HEK293 (cell line): ENCODE measurements around the gene XPNPEP2.

Experiments
- CTCF ChIA-PET: fragments of 350-600 bp; formaldehyde crosslinking; extraction: SDS; loops from one replicate; lab custom pipeline; 2021; ENCODE audit warnings: antibody characterized with exemption; lab: Yijun Ruan, JAX
- POLR2A ChIA-PET: fragments of 300-600 bp; formaldehyde crosslinking; extraction: SDS; loops from one replicate; lab custom pipeline; 2020; ENCODE audit warnings: antibody characterized with exemption, inconsistent platforms; lab: Yijun Ruan, JAX
- H3K27ac ChIP-seq: fragments of 200-500 bp; sonication (Bioruptor generic); 2 replicates; pipeline ENCODE4 v1.5.1; 2014; ENCODE audit warnings: low read depth, low read length, control low read depth, inconsistent platforms; ENCODE audit errors: extremely low read depth
- H3K36me3 ChIP-seq, 2 experiments: fragments of 200-500 bp in 1 of 2; sonication (Bioruptor generic) in 1 of 2; 1 replicate in 1 of 2; 2 replicates in 1 of 2; pipeline ENCODE4 v1.5.1; 2014 to 2017; ENCODE audit warnings: inconsistent platforms in 2 of 2, low read length in 2 of 2; ENCODE audit not compliant: control insufficient read depth in 2 of 2, insufficient read depth in 1 of 2
- H3K4me1 ChIP-seq: fragments of 200-500 bp; sonication (Bioruptor generic); 2 replicates; pipeline ENCODE4 v1.5.1; 2014; ENCODE audit warnings: mild to moderate bottlenecking, low read length, inconsistent platforms; ENCODE audit not compliant: control insufficient read depth, insufficient read depth
- H3K4me3 ChIP-seq: 2 replicates; pipeline ENCODE4 v1.5.1; 2011; ENCODE audit warnings: low read depth, mild to moderate bottlenecking, control low read depth, low read length, moderate library complexity
- H3K9me3 ChIP-seq: fragments of 200-500 bp; sonication (Bioruptor generic); 2 replicates; pipeline ENCODE4 v1.5.1; 2014; ENCODE audit warnings: low read depth, low read length, inconsistent platforms; ENCODE audit not compliant: control insufficient read depth, insufficient read depth
- GLI2 ChIP-seq: fragments of 450-650 bp; formaldehyde crosslinking; IDR thresholded peaks from 2 replicates; pipeline ENCODE4; 2017; ENCODE audit warnings: missing biosample characterization, missing genetic modification characterization, low read depth, borderline replicate concordance
- GLI4 ChIP-seq: fragments of 450-650 bp; formaldehyde crosslinking; IDR thresholded peaks from 2 replicates; pipeline ENCODE4 v1.5.1; 2016; ENCODE audit warnings: missing biosample characterization, missing genetic modification characterization
- MYNN ChIP-seq: fragments of 450-650 bp; formaldehyde crosslinking; IDR thresholded peaks from 2 replicates; pipeline ENCODE4 v1.5.1; 2016; ENCODE audit warnings: missing biosample characterization, missing genetic modification characterization, borderline replicate concordance
- RBAK ChIP-seq: fragments of 450-650 bp; formaldehyde crosslinking; IDR thresholded peaks from 2 replicates; pipeline ENCODE4 v1.5.1; 2016; ENCODE audit warnings: missing biosample characterization, missing genetic modification characterization
- SETDB1 ChIP-seq: IDR thresholded peaks from one replicate; pipeline ENCODE4 v1.6.1; 2017; ENCODE audit warnings: mild to moderate bottlenecking, low read length, moderate library complexity, mixed read lengths; ENCODE audit not compliant: insufficient read length
- ZBTB1 ChIP-seq: fragments of 450-650 bp; formaldehyde crosslinking; IDR thresholded peaks from 2 replicates; pipeline ENCODE4 v1.5.1; 2016; ENCODE audit warnings: missing biosample characterization, missing genetic modification characterization
- ZBTB6 ChIP-seq: fragments of 450-650 bp; formaldehyde crosslinking; IDR thresholded peaks from 2 replicates; pipeline ENCODE4 v1.5.1; 2017; ENCODE audit warnings: missing biosample characterization, missing genetic modification characterization
- ZFP37 ChIP-seq: fragments of 450-650 bp; formaldehyde crosslinking; IDR thresholded peaks from 2 replicates; pipeline ENCODE4 v1.5.1; 2016; ENCODE audit warnings: missing biosample characterization, missing genetic modification characterization
- ZNF132 ChIP-seq: fragments of 450-650 bp; formaldehyde crosslinking; IDR thresholded peaks from 2 replicates; pipeline ENCODE4 v1.5.1; 2017; ENCODE audit warnings: missing biosample characterization, missing genetic modification characterization, borderline replicate concordance
- ZNF146 ChIP-seq: fragments of 450-650 bp; formaldehyde crosslinking; IDR thresholded peaks from 2 replicates; pipeline ENCODE4 v1.5.1; 2016; ENCODE audit warnings: missing biosample characterization, missing genetic modification characterization
- ZNF174 ChIP-seq: fragments of 450-650 bp; formaldehyde crosslinking; IDR thresholded peaks from 2 replicates; pipeline ENCODE4 v1.5.0; 2017; ENCODE audit warnings: missing biosample characterization, mild to moderate bottlenecking, missing genetic modification characterization
- ZNF221 ChIP-seq: fragments of 450-650 bp; formaldehyde crosslinking; IDR thresholded peaks from 2 replicates; pipeline ENCODE4 v1.5.1; 2017; ENCODE audit warnings: missing biosample characterization, missing genetic modification characterization, borderline replicate concordance
- ZNF223 ChIP-seq: fragments of 450-650 bp; formaldehyde crosslinking; IDR thresholded peaks from 2 replicates; pipeline ENCODE4 v1.5.1; 2016; ENCODE audit warnings: missing biosample characterization, missing genetic modification characterization
- ZNF391 ChIP-seq: fragments of 450-650 bp; formaldehyde crosslinking; IDR thresholded peaks from 2 replicates; pipeline ENCODE4 v1.5.1; 2016; ENCODE audit warnings: low read depth, missing biosample characterization, missing genetic modification characterization, borderline replicate concordance
- ZNF423 ChIP-seq: fragments of 450-650 bp; formaldehyde crosslinking; IDR thresholded peaks from 2 replicates; pipeline ENCODE4 v1.5.1; 2016; ENCODE audit warnings: missing biosample characterization, missing genetic modification characterization
- ZNF555 ChIP-seq: fragments of 450-650 bp; formaldehyde crosslinking; conservative IDR thresholded peaks from 2 replicates; pipeline ENCODE4 v1.5.1; 2017; ENCODE audit warnings: missing biosample characterization, mild to moderate bottlenecking, missing genetic modification characterization, inconsistent platforms
- ZNF629 ChIP-seq: fragments of 450-650 bp; formaldehyde crosslinking; IDR thresholded peaks from 2 replicates; pipeline ENCODE4 v1.5.1; 2017; ENCODE audit warnings: missing biosample characterization, missing genetic modification characterization
- ZNF677 ChIP-seq: fragments of 450-650 bp; IDR thresholded peaks from 2 replicates; pipeline ENCODE4 v1.5.0; 2018; ENCODE audit warnings: missing biosample characterization, mild to moderate bottlenecking, missing genetic modification characterization, moderate library complexity
- ZNF701 ChIP-seq: fragments of 450-650 bp; formaldehyde crosslinking; IDR thresholded peaks from 2 replicates; pipeline ENCODE4 v1.5.1; 2016; ENCODE audit warnings: missing biosample characterization, missing genetic modification characterization
- ZNF76 ChIP-seq: fragments of 450-650 bp; formaldehyde crosslinking; IDR thresholded peaks from 2 replicates; pipeline ENCODE4; 2016; ENCODE audit warnings: low read depth, missing biosample characterization, missing genetic modification characterization, borderline replicate concordance
- ZNF843 ChIP-seq: fragments of 450-650 bp; formaldehyde crosslinking; IDR thresholded peaks from 2 replicates; pipeline ENCODE4 v1.5.1; 2016; ENCODE audit warnings: missing biosample characterization, missing genetic modification characterization
- ZSCAN30 ChIP-seq: fragments of 450-650 bp; IDR thresholded peaks from 2 replicates; pipeline ENCODE4 v1.5.1; 2018; ENCODE audit warnings: missing biosample characterization, mild to moderate bottlenecking, missing genetic modification characterization, moderate library complexity
- TF ChIP-seq, protein P1 (sequence below): fragments of 450-650 bp; formaldehyde crosslinking; IDR thresholded peaks from 2 replicates; pipeline ENCODE4 v1.5.1; 2017; ENCODE audit warnings: missing biosample characterization, missing genetic modification characterization
- TF ChIP-seq, protein P2 (sequence below): fragments of 450-650 bp; formaldehyde crosslinking; IDR thresholded peaks from 2 replicates; pipeline ENCODE4 v1.5.1; 2016; ENCODE audit warnings: missing biosample characterization, missing genetic modification characterization
- TF ChIP-seq, protein P3 (sequence below): fragments of 450-650 bp; formaldehyde crosslinking; IDR thresholded peaks from 2 replicates; pipeline ENCODE4 v1.5.1; 2016; ENCODE audit warnings: missing biosample characterization, missing genetic modification characterization

Gene XPNPEP2

GRCh38 chrX:129718676-129719075 is 20.1 kb upstream of the XPNPEP2 start:
- Histone ChIP-seq H3K4me3 (no peak overlapping the region), H3K4me1 (no peaks in the 10 kb centered on the region), H3K27ac (no peak overlapping the region), H3K9me3 (no peaks in the 10 kb centered on the region), H3K36me3 (no peaks in the 10 kb centered on the region)
- ChIA-PET CTCF (interaction anchor here (1.0 kb wide), 1 partner anchor 9 kb away, joined by 3 read pairs; no protein-coding TSS in a partner anchor), POLR2A (no interaction called here)
- no peak for TF ChIP-seq GLI2
- no peak for TF ChIP-seq ZNF423 (tag by site-specific recombination)
- TF ChIP-seq ZNF391 (tag by site-specific recombination) = no peak

- Histone ChIP-seq H3K36me3 (no peaks in the 10 kb centered on the region), H3K4me1 (no peaks in the 10 kb centered on the region), H3K27ac (no peak overlapping the region), H3K4me3 (no peak overlapping the region)
- ChIA-PET POLR2A (no interaction called here), CTCF (interaction anchor here (1.0 kb wide), 1 partner anchor 9 kb away, joined by 3 read pairs; no protein-coding TSS in a partner anchor)
- TF ChIP-seq ZNF146 (tag by site-specific recombination) (no peak), ZNF677 (tag by site-specific recombination) (no peak), MYNN (tag by site-specific recombination) (no peak), ZNF76 (tag by site-specific recombination) (no peak), RBAK (tag by site-specific recombination) (no peak), ZNF174 (no peak), ZBTB6 (tag by site-specific recombination) (no peak), SETDB1 (no peak), ZNF221 (no peak), ZNF843 (tag by site-specific recombination) (no peak), ZNF555 (no peak), ZNF132 (tag by site-specific recombination) (no peak), GLI4 (tag by site-specific recombination) (no peak)
- TF ChIP-seq, protein P1, sequence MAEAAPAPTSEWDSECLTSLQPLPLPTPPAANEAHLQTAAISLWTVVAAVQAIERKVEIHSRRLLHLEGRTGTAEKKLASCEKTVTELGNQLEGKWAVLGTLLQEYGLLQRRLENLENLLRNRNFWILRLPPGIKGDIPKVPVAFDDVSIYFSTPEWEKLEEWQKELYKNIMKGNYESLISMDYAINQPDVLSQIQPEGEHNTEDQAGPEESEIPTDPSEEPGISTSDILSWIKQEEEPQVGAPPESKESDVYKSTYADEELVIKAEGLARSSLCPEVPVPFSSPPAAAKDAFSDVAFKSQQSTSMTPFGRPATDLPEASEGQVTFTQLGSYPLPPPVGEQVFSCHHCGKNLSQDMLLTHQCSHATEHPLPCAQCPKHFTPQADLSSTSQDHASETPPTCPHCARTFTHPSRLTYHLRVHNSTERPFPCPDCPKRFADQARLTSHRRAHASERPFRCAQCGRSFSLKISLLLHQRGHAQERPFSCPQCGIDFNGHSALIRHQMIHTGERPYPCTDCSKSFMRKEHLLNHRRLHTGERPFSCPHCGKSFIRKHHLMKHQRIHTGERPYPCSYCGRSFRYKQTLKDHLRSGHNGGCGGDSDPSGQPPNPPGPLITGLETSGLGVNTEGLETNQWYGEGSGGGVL (tag by site-specific recombination) = no peak
- TF ChIP-seq, all 188 proteins: peak for 0
- H3K9me3 ChIP-seq = no peaks in the 10 kb centered on the region
Observed at GRCh38 chrX:129719268-129719667, 19.5 kb upstream of the XPNPEP2 start.

DNA sequence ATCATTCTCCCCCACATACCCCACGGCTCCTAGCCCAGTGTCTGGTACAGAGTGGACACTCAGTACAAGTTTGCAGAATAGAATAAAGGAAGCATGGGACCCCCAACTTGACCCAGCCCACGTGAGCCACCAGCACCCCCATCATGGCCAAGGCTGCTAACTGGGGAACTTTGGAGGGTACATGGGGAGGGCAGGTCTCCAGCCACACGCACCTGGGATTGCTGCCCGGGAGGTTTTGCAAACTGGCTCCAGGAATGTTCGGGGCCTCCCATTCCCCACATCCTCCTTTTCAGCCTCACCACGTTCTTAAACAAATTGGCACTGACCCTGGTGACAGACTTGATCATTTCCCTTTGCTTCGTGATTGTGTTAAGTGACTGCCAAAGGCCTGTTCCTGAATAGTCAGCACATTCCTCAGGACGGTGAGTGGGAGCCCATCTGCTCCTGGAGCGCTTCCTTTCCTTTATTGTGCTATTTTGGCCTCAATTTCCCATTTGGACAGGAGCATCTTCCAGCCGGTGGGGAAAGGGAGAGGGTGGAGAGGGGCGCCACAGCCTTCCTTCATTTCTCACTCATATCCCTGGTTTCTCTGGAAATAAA is 18.7 kb upstream of the XPNPEP2 start:
- no peaks in the 10 kb centered on the region for H3K4me1 ChIP-seq
- no peaks in the 10 kb centered on the region for H3K9me3 ChIP-seq
- POLR2A ChIA-PET = no interaction called here
- no peaks in the 10 kb centered on the region for H3K36me3 ChIP-seq
- no peak overlapping the region for H3K4me3 ChIP-seq
- H3K27ac ChIP-seq = no peak overlapping the region
- CTCF ChIA-PET = no interaction called here
- TF ChIP-seq ZBTB1 (tag by site-specific recombination) = no peak
- no peak for TF ChIP-seq ZNF701 (tag by site-specific recombination)
- TF ChIP-seq, protein P2, sequence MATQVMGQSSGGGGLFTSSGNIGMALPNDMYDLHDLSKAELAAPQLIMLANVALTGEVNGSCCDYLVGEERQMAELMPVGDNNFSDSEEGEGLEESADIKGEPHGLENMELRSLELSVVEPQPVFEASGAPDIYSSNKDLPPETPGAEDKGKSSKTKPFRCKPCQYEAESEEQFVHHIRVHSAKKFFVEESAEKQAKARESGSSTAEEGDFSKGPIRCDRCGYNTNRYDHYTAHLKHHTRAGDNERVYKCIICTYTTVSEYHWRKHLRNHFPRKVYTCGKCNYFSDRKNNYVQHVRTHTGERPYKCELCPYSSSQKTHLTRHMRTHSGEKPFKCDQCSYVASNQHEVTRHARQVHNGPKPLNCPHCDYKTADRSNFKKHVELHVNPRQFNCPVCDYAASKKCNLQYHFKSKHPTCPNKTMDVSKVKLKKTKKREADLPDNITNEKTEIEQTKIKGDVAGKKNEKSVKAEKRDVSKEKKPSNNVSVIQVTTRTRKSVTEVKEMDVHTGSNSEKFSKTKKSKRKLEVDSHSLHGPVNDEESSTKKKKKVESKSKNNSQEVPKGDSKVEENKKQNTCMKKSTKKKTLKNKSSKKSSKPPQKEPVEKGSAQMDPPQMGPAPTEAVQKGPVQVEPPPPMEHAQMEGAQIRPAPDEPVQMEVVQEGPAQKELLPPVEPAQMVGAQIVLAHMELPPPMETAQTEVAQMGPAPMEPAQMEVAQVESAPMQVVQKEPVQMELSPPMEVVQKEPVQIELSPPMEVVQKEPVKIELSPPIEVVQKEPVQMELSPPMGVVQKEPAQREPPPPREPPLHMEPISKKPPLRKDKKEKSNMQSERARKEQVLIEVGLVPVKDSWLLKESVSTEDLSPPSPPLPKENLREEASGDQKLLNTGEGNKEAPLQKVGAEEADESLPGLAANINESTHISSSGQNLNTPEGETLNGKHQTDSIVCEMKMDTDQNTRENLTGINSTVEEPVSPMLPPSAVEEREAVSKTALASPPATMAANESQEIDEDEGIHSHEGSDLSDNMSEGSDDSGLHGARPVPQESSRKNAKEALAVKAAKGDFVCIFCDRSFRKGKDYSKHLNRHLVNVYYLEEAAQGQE (tag by site-specific recombination) = no peak
- TF ChIP-seq ZFP37 (tag by site-specific recombination) = no peak
- TF ChIP-seq ZSCAN30 (tag by site-specific recombination) = no peak
- no peak for TF ChIP-seq ZNF555
- TF ChIP-seq ZBTB6 (tag by site-specific recombination) = no peak
- no peak for TF ChIP-seq ZNF223
- TF ChIP-seq ZNF629 (tag by site-specific recombination) = no peak
- TF ChIP-seq, protein P3, sequence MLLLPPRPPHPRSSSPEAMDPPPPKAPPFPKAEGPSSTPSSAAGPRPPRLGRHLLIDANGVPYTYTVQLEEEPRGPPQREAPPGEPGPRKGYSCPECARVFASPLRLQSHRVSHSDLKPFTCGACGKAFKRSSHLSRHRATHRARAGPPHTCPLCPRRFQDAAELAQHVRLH (tag by site-specific recombination) = no peak
